ENCODE data around the gene DNTTIP2. TPM values are rescaled to one million over a fixed set of nuclear protein-coding genes. Genes with fewer than 3 reads are reported as not detected.

Gene DNTTIP2
- total RNA-seq, 2 experiments from 2014 or later, result 55.1 to 61.3 TPM

DNA sequence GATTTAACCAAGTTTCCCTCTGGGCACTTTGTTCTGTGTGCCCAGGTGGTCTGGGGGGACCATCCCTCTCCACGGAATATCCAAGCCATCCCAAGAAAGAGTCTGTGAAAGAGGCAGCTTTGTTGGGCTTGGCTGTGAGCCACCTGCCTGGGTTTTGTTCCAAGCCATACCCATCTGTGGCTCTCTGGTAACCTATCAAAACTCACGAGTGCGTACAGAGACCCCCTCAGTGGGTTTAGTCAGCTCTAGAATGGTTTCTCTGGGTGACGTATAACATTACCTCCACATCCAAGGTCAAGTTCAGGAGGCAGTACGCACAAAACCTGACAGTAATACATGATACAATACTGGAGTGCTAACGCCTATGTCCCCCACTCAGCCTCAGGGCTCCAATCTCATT, 54.2 kb downstream of the DNTTIP2 start:
- no peak for DNase-seq
- Mint-ChIP-seq H3K9me3 (no peaks in the 10 kb centered on the region), H3K36me3 (no peaks in the 10 kb centered on the region), H3K27me3 (no peaks in the 10 kb centered on the region), H3K4me1 (peaks cover 4% of the 10 kb centered on the region), H3K27ac (no peak overlapping the region), H3K4me3 (no peak overlapping the region)
- POLR2A ChIA-PET, result no interaction called here
- no peak for ATAC-seq (ENCODE audit: low read depth)

DNA sequence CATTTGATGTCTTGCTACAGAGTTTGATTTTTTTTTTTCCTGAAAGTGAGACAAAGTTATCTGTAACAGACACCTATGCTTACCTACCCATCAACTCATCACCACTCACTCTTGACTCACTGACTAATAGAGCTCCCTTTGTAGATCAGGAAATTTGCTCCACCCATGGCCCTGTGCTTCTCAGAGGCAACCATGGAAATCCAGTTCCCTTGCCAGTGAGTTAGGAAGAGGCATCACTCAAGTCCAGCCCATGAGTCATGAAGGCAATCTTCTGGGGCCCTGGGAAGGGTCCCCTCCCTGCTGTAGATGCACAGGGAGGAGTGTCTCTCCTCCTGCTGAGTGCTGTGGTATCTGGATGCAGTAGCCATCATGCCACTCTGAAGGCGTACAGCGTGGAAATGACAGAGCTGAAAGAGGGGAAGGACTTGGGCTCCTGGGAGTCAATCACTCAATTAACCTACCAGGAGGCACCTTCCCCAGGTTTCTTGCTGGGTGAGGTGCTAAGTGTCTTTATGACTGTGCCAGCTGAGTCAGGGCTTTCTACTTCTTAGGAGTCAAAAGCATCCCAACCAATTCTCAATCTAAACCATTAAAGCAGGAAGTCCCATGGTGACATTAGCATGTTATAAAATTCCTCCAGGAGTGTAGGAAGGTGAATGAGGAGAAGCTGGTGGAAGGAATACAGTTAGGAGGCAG, 56.1 kb downstream of the DNTTIP2 start:
- ATAC-seq (ENCODE audit: low read depth) (no peak), DNase-seq (no peak)
- POLR2A ChIA-PET, result no interaction called here
- H3K4me1 Mint-ChIP-seq, result peaks cover 10% of the 10 kb centered on the region
- H3K27me3 Mint-ChIP-seq, result no peaks in the 10 kb centered on the region
- H3K4me3 Mint-ChIP-seq, result no peak overlapping the region
- H3K9me3 Mint-ChIP-seq, result no peaks in the 10 kb centered on the region
- H3K27ac Mint-ChIP-seq, result no peak overlapping the region
- no peaks in the 10 kb centered on the region for H3K36me3 Mint-ChIP-seq

- no peaks in the 10 kb centered on the region for H3K36me3 Mint-ChIP-seq
- POLR2A ChIA-PET, result no interaction called here
- DNase-seq (no peak), ATAC-seq (ENCODE audit: low read depth) (no peak)
- no peak overlapping the region for H3K4me3 Mint-ChIP-seq
- no peaks in the 10 kb centered on the region for H3K9me3 Mint-ChIP-seq
- H3K27me3 Mint-ChIP-seq, result no peaks in the 10 kb centered on the region
- H3K4me1 Mint-ChIP-seq, result peaks cover 19% of the 10 kb centered on the region
- H3K27ac Mint-ChIP-seq, result no peak overlapping the region
These were observed 57.4 kb downstream of the DNTTIP2 start for GRCh38 chr1:93821423-93822144.

DNA sequence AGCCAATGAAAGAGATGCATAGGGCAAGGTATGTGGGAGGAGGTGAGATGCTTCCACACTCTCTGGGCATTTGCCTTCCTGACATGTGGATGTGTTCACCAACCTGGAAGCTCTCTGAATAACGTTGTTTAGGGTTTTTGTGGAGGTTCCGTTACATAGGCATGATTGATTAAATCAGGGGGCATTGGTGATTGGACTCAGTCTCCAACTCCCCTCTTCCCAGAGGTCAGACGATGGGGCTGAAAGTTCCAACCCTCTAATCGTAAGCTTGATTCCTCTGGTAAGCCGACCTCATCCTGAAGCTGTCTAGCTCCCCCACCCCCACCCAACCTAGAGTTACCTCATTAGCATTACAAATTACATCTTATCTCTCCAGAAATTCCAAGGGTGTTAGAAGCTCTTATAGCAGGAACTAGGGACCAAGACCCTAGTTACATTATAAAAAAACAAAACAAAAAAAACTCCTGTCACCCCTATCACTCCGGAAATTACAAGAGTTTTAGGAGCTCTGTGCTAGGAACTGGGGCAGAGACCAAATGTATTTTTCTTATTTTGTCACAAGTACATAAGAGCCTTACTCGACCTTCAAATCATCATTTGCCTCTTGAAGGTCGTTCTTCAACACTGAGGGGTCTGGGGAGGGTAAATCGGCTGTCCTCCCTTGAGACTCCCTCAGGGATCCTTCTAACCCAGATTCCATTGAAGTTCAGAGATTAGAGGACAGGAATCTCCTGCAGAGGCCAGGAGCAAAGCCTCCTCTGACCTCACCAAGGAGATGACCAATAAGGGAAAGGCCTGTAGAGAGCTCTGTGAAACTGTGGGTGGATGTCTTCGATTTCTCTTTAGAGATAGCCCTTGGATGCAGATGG, 58.2 kb downstream of the DNTTIP2 start:
- no peaks in the 10 kb centered on the region for H3K27me3 Mint-ChIP-seq
- H3K4me1 Mint-ChIP-seq, result peaks cover 19% of the 10 kb centered on the region
- H3K4me3 Mint-ChIP-seq, result no peak overlapping the region
- H3K27ac Mint-ChIP-seq, result no peak overlapping the region
- DNase-seq, result no peak
- H3K36me3 Mint-ChIP-seq, result no peaks in the 10 kb centered on the region
- POLR2A ChIA-PET, result no interaction called here
- ATAC-seq (ENCODE audit: low read depth), result no peak
- no peaks in the 10 kb centered on the region for H3K9me3 Mint-ChIP-seq

- H3K9me3 Mint-ChIP-seq, result no peaks in the 10 kb centered on the region
- ATAC-seq (ENCODE audit: low read depth) (no peak), DNase-seq (no peak)
- H3K27me3 Mint-ChIP-seq, result no peaks in the 10 kb centered on the region
- H3K4me3 Mint-ChIP-seq, result no peak overlapping the region
- no peak overlapping the region for H3K27ac Mint-ChIP-seq
- peaks cover 16% of the 10 kb centered on the region for H3K4me1 Mint-ChIP-seq
- no peaks in the 10 kb centered on the region for H3K36me3 Mint-ChIP-seq
- POLR2A ChIA-PET, result interaction anchor here (0.5 kb wide), 1 partner anchor 9 kb away, joined by 6 read pairs; no protein-coding TSS in a partner anchor
These were observed 60.4 kb downstream of the DNTTIP2 start for GRCh38 chr1:93818570-93818959.

DNA sequence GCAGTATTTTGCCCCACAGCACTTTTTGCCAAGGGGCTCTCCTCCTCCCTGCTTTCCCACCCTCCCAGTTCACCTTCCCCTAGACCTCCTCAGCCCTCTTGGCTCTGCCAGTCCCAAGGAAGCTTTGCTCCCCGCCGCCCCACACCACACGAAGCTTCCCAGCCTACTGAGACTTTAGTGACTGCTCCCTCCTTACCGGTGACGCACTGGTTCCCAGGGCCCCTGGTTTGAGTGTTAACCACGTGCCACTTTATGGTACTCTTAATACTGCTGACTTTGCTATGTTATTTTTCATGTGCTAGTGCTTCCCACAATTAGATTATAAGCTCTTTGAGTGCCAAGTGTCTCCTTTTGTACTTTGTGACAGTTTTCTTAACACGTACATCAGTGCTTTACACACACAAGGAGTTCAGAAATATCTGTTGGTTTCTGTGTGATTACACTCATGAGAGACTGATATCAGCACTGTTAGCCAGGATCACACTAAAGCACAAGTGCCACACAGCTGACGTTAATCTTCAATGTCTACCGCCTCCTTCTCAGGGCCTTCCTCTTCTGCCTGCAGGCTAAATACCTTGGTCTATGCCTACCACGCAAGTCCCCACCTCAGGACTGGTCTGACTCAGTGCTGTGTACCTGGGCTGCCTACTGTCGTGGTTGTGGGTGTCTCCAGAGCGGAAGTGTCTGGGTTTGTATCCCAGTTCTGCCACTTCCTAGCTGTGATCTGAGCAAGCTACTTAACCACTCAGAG, 61.0 kb downstream of the DNTTIP2 start:
- Mint-ChIP-seq H3K27me3 (no peaks in the 10 kb centered on the region), H3K27ac (no peak overlapping the region), H3K9me3 (no peaks in the 10 kb centered on the region), H3K36me3 (no peaks in the 10 kb centered on the region), H3K4me1 (peaks cover 16% of the 10 kb centered on the region), H3K4me3 (no peak overlapping the region)
- peak; percentile 65 for ATAC-seq (ENCODE audit: low read depth)
- DNase-seq, result no peak
- POLR2A ChIA-PET, result no interaction called here

- Mint-ChIP-seq H3K9me3 (no peaks in the 10 kb centered on the region), H3K36me3 (no peaks in the 10 kb centered on the region), H3K27me3 (no peaks in the 10 kb centered on the region), H3K4me1 (peaks cover 16% of the 10 kb centered on the region), H3K27ac (no peak overlapping the region), H3K4me3 (no peak overlapping the region)
- DNase-seq, result no peak
- POLR2A ChIA-PET, result interaction anchor here (1.1 kb wide), 1 partner anchor 29 kb away, joined by 3 read pairs; no protein-coding TSS in a partner anchor
- ATAC-seq (ENCODE audit: low read depth), result no peak
These were observed 61.9 kb downstream of the DNTTIP2 start for GRCh38 chr1:93816970-93817678.

Small RNA genes within 50 kb of the gene (microRNA-seq; reads per million reads assigned to microRNA genes)
- gene MIR760, result 48.4 reads per million, percentile 45 among the genes with 10 or more reads in this experiment

Other genes starting within 250 kb of the DNTTIP2 start
- gene BCAR3, start 197.4 kb downstream of the DNTTIP2 start, total RNA-seq, result under 1 TPM; 0.71 to 0.91 TPM
- 10 to 100 TPM; 20.4 to 22.0 TPM for gene GCLM, start 30.2 kb upstream of the DNTTIP2 start, total RNA-seq
- gene ABCA4, start 241.9 kb upstream of the DNTTIP2 start, total RNA-seq, result not detected